H9 (cell line): ENCODE results near the gene PGPEP1. TPM values are rescaled to one million over a fixed set of nuclear protein-coding genes. Genes with fewer than 3 reads are reported as not detected.
A peak's percentile ranks its signal among the peaks of the same experiment; 100 is the strongest.

Source experiments
- DNase-seq: peaks from one replicate; pipeline ENCODE4 v3.0.0-alpha.2; 2017
- H2AFZ ChIP-seq: one replicate; pipeline ENCODE4 v1.6.1; 2013; ENCODE audit warnings: mild to moderate bottlenecking, low read length, control low read depth, moderate library complexity
- H2AK5ac ChIP-seq: 2 replicates; pipeline ENCODE4 v1.6.1; 2013; ENCODE audit warnings: low read length, control low read depth, mixed read lengths; ENCODE audit not compliant: insufficient read length
- H2BK120ac ChIP-seq: one replicate; pipeline ENCODE4 v1.6.1; 2013; ENCODE audit warnings: low read depth, mild to moderate bottlenecking, low read length, control low read depth, inconsistent platforms; ENCODE audit not compliant: poor library complexity, severe bottlenecking
- H2BK12ac ChIP-seq: 2 replicates; pipeline ENCODE4 v1.6.1; 2013; ENCODE audit warnings: low read length, control low read depth, mixed read lengths, low read depth; ENCODE audit not compliant: insufficient read length
- H2BK15ac ChIP-seq: 2 replicates; pipeline ENCODE4 v1.6.1; 2013; ENCODE audit warnings: low read depth, low read length, control low read depth
- H2BK20ac ChIP-seq: one replicate; pipeline ENCODE4 v1.6.1; 2013; ENCODE audit warnings: low read depth, mild to moderate bottlenecking, low read length, control low read depth, inconsistent platforms; ENCODE audit not compliant: poor library complexity, severe bottlenecking
- H2BK5ac ChIP-seq: 2 replicates; pipeline ENCODE4 v1.6.1; 2013; ENCODE audit warnings: low read length, control low read depth, mixed read lengths; ENCODE audit not compliant: insufficient read length
- H3K14ac ChIP-seq: 2 replicates; pipeline ENCODE4 v1.6.1; 2013; ENCODE audit warnings: low read length, control low read depth; ENCODE audit not compliant: insufficient read depth
- H3K18ac ChIP-seq: 2 replicates; pipeline ENCODE4 v1.6.1; 2013; ENCODE audit warnings: low read depth, mild to moderate bottlenecking, mixed read lengths, low read length, control low read depth; ENCODE audit not compliant: insufficient read length
- H3K23ac ChIP-seq: 2 replicates; pipeline ENCODE4 v1.6.1; 2013; ENCODE audit warnings: low read length, control low read depth, mixed read lengths, low read depth; ENCODE audit not compliant: insufficient read length
- H3K23me2 ChIP-seq: 2 replicates; pipeline ENCODE4 v1.6.1; 2013; ENCODE audit warnings: low read depth, mild to moderate bottlenecking, mixed read lengths, low read length, control low read depth; ENCODE audit not compliant: insufficient read length, poor library complexity, severe bottlenecking
- H3K27ac ChIP-seq: 2 replicates; pipeline ENCODE4 v1.5.1; 2013; ENCODE audit warnings: low read length, control low read depth, mixed read lengths, low read depth; ENCODE audit not compliant: insufficient read length
- H3K27me3 ChIP-seq: 2 replicates; pipeline ENCODE4 v1.6.1; 2013; ENCODE audit warnings: low read length, control low read depth, inconsistent platforms; ENCODE audit not compliant: insufficient read depth
- H3K4ac ChIP-seq: 2 replicates; pipeline ENCODE4 v1.6.1; 2013; ENCODE audit warnings: low read depth, mild to moderate bottlenecking, control low read depth, inconsistent platforms, low read length, moderate library complexity
- H3K4me1 ChIP-seq: 2 replicates; pipeline ENCODE4 v1.6.1; 2013; ENCODE audit warnings: low read length, control low read depth, inconsistent platforms; ENCODE audit not compliant: insufficient read depth
- H3K4me2 ChIP-seq: 2 replicates; pipeline ENCODE4 v1.6.1; 2013; ENCODE audit warnings: low read length, control low read depth, mixed read lengths; ENCODE audit not compliant: insufficient read length, insufficient read depth
- H3K56ac ChIP-seq: 2 replicates; pipeline ENCODE4 v1.6.1; 2013; ENCODE audit warnings: low read depth, mild to moderate bottlenecking, mixed read lengths, low read length, control low read depth; ENCODE audit not compliant: insufficient read length
- H3K79me1 ChIP-seq: 2 replicates; pipeline ENCODE4 v1.6.1; 2013; ENCODE audit warnings: low read depth, mild to moderate bottlenecking, moderate library complexity, low read length, control low read depth, inconsistent platforms; ENCODE audit not compliant: insufficient read depth, poor library complexity, severe bottlenecking
- H3K79me2 ChIP-seq: 2 replicates; pipeline ENCODE4 v1.6.1; 2013; ENCODE audit warnings: low read length, control low read depth, inconsistent platforms; ENCODE audit not compliant: insufficient read depth
- H3K9ac ChIP-seq: 2 replicates; pipeline ENCODE4 v1.6.1; 2013; ENCODE audit warnings: low read length, control low read depth, mixed read lengths; ENCODE audit not compliant: insufficient read length; ENCODE audit errors: extremely low read depth
- H3K9me3 ChIP-seq: one replicate; pipeline ENCODE4 v1.6.1; 2013; ENCODE audit warnings: low read depth, low read length, inconsistent platforms; ENCODE audit not compliant: control insufficient read depth
- H3T11ph ChIP-seq: one replicate; pipeline ENCODE4 v1.6.1; 2013; ENCODE audit warnings: mild to moderate bottlenecking, low read length, control low read depth, inconsistent platforms
- H4K20me1 ChIP-seq: one replicate; pipeline ENCODE4 v1.6.1; 2013; ENCODE audit not compliant: control insufficient read depth, insufficient read length, insufficient read depth
- H4K5ac ChIP-seq: 2 replicates; pipeline ENCODE4 v1.6.1; 2013; ENCODE audit warnings: low read depth, mild to moderate bottlenecking, mixed read lengths, low read length, control low read depth; ENCODE audit not compliant: insufficient read length
- H4K8ac ChIP-seq: replicated peaks from 2 replicates; pipeline ENCODE4 v1.6.1; 2013; ENCODE audit warnings: low read length, control low read depth, mixed read lengths, low read depth; ENCODE audit not compliant: insufficient read length
- H4K91ac ChIP-seq: 2 replicates; pipeline ENCODE4 v1.6.1; 2013; ENCODE audit warnings: low read depth, mild to moderate bottlenecking, moderate library complexity, mixed read lengths, low read length, control low read depth; ENCODE audit not compliant: insufficient read length
- H3K27ac Mint-ChIP-seq, 3 experiments: 2 replicates in 2 of 3; 3 replicates in 1 of 3; pipeline ENCODE4 v1.8.0; 2020 to 2021; ENCODE audit warnings: mixed read lengths in 3 of 3, mild to moderate bottlenecking in 1 of 3, moderate library complexity in 1 of 3
- H3K27me3 Mint-ChIP-seq: 2 replicates; pipeline ENCODE4 v1.8.0; 2021; ENCODE audit warnings: low read depth, mild to moderate bottlenecking, moderate library complexity, mixed read lengths
- H3K36me3 Mint-ChIP-seq, 3 experiments: 2 replicates in 2 of 3; 3 replicates in 1 of 3; pipeline ENCODE4 v1.8.0; 2020 to 2021; ENCODE audit warnings: low read depth in 3 of 3, mixed read lengths in 3 of 3; ENCODE audit not compliant: insufficient read depth in 1 of 3
- H3K4me1 Mint-ChIP-seq, 2 experiments: 2 replicates each; pipeline ENCODE4 v1.8.0; 2020; ENCODE audit warnings: mixed read lengths in 2 of 2
- H3K4me3 Mint-ChIP-seq, 2 experiments: 2 replicates in 1 of 2; 3 replicates in 1 of 2; pipeline ENCODE4 v1.8.0; 2020 to 2021; ENCODE audit warnings: mild to moderate bottlenecking in 2 of 2, mixed read lengths in 2 of 2, moderate library complexity in 1 of 2
- H3K9me3 Mint-ChIP-seq, 2 experiments: 2 replicates in 1 of 2; 3 replicates in 1 of 2; pipeline ENCODE4 v1.8.0; 2020; ENCODE audit warnings: mild to moderate bottlenecking in 2 of 2, mixed read lengths in 2 of 2, moderate library complexity in 1 of 2
- CTCF ChIP-seq: fragments of 200-600 bp; sonication (generic); conservative IDR thresholded peaks from 3 replicates; pipeline ENCODE4 v1.8.0; 2021; ENCODE audit warnings: antibody characterized with exemption, mild to moderate bottlenecking
- WGBS: extraction: QIAGEN DNeasy Blood & Tissue Kit; methylation state at CpG from one replicate; pipeline ENCODE4 v1.1.7; 2013; ENCODE audit warnings: missing lambda C conversion rate, low lambda C conversion rate, mixed read lengths; ENCODE audit not compliant: insufficient read length; ENCODE audit errors: extremely low coverage; 5-methylcytosine and 5-hydroxymethylcytosine counted together
- total RNA-seq: library from RNA; stranded (reverse); gene quantifications from 2 replicates; pipeline ENCODE4 v1.2.1, GENCODE V29; 2021

Gene PGPEP1
- total RNA-seq, 1 experiment from 2014 or later, result 64.8 TPM

DNA sequence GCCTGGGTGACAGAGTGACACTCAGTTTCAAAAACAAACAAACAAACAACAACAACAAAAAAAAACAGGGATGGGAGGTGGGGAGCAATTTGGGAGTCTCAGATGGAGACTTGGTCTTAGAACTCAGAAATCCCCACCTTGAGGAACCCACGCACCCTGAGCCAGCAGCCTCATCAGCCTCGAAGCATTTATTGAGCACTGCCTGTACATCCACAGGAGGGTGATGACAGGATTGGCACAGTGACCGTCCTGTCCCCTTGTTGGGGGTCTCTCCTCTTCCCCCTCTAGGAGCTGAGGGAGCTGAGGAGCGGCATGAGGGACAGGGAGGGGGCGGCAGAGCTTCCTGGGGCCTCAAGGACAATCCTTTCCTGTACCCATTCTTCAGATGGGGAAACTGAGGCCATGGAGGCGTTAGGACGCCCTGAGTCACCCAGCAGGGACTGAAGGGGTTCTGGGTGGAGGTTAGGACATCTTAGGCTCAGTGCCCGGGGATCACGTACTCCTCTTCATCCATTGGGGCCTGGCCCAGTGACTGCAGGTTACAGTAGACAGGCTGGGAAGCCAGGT lies 51.2 kb downstream of the PGPEP1 start:
- Mint-ChIP-seq H3K27me3 (peaks cover 38% of the 10 kb centered on the region), H3K27ac (peak overlapping the region in 1 of 3 experiments; percentile 35; a peak in 1 of 7 replicates), H3K36me3 (peaks cover 0 to 5% (median 5%) of the 10 kb centered on the region in 3 experiments; a peak in 1 of 7 replicates), H3K4me1 (peaks cover 2 to 3% of the 10 kb centered on the region in 2 experiments; a peak in 2 of 4 replicates), H3K4me3 (no peak overlapping the region), H3K9me3 (no peaks in the 10 kb centered on the region)
- Histone ChIP-seq H3K4me1 (no peaks in the 10 kb centered on the region), H3K79me1 (no peaks in the 10 kb centered on the region), H3K27ac (no peak overlapping the region), H2BK5ac (no peak overlapping the region), H2BK20ac (no peak overlapping the region), H4K91ac (no peak overlapping the region), H4K5ac (no peak overlapping the region), H3K9me3 (no peaks in the 10 kb centered on the region), H3K4ac (no peak overlapping the region), H3K23me2 (no peaks in the 10 kb centered on the region), H2BK12ac (no peak overlapping the region), H2AFZ (no peak overlapping the region), H3K9ac (no peak overlapping the region), H3T11ph (no peak overlapping the region), H4K8ac (no peak overlapping the region), H3K27me3 (no peaks in the 10 kb centered on the region), H2AK5ac (no peak overlapping the region), H2BK120ac (no peak overlapping the region), H3K56ac (no peak overlapping the region), H3K4me2 (no peak overlapping the region), H4K20me1 (no peaks in the 10 kb centered on the region), H2BK15ac (no peak overlapping the region), H3K23ac (no peak overlapping the region), H3K79me2 (no peaks in the 10 kb centered on the region), H3K18ac (no peak overlapping the region), H3K14ac (no peak overlapping the region)
- TF ChIP-seq CTCF, result no peak
- no CpG with 5 or more reads among the region's 9 CpGs for WGBS
- DNase-seq, result no peak
